PFSK-1 (cell line): Measurements from ENCODE around the gene MEGF10.

Source experiments
- FOXP2 ChIP-seq: optimal IDR thresholded peaks from 2 replicates; pipeline ENCODE3; 2011; ENCODE audit warnings: borderline replicate concordance, control low read depth, inconsistent platforms; ENCODE audit not compliant: insufficient read depth; ENCODE audit errors: extremely low read length, extremely low read depth
- POLR2AphosphoS5 ChIP-seq: IDR thresholded peaks from 2 replicates; pipeline ENCODE4 v1.6.1; 2012; ENCODE audit warnings: low read depth, mild to moderate bottlenecking, control low read depth, low read length, moderate library complexity
- REST ChIP-seq, 2 experiments: IDR thresholded peaks; 2 replicates each; pipeline versions ENCODE4 v1.6.1 to v1.8.0; 2011 to 2012; ENCODE audit warnings: low read depth in 2 of 2, low read length in 2 of 2, control low read depth in 1 of 2, inconsistent platforms in 1 of 2, mild to moderate bottlenecking in 1 of 2, moderate library complexity in 1 of 2; ENCODE audit not compliant: insufficient read depth in 1 of 2
- SIN3A ChIP-seq: IDR thresholded peaks from 2 replicates; pipeline ENCODE4 v1.6.1; 2012; ENCODE audit warnings: mild to moderate bottlenecking, low read length, moderate library complexity, borderline replicate concordance; ENCODE audit not compliant: insufficient read depth
- TAF1 ChIP-seq: IDR thresholded peaks from 2 replicates; pipeline ENCODE4 v1.6.1; 2012; ENCODE audit warnings: low read length, control low read depth, borderline replicate concordance; ENCODE audit not compliant: insufficient read depth

Gene MEGF10

GRCh38 chr5:127303404-127303803 lies 12.8 kb downstream of the MEGF10 start:
- TF ChIP-seq SIN3A (no peak), REST (IDR thresholded peaks at IDR 0.05; ENCODE audit: insufficient read depth in 1 of 2, low read depth in 2 of 2, low read length in 2 of 2) (no peak), POLR2AphosphoS5 (no peak), FOXP2 (no peak), TAF1 (no peak)

GRCh38 chr5:127305493-127305892 lies 14.9 kb downstream of the MEGF10 start:
- no peak for TF ChIP-seq REST (IDR thresholded peaks at IDR 0.05; ENCODE audit: insufficient read depth in 1 of 2, low read depth in 2 of 2, low read length in 2 of 2)

GRCh38 chr5:127306036-127306435 lies 15.4 kb downstream of the MEGF10 start:
- no peak for TF ChIP-seq SIN3A
- TF ChIP-seq POLR2AphosphoS5, result no peak
- TF ChIP-seq TAF1, result no peak
- no peak for TF ChIP-seq REST (IDR thresholded peaks at IDR 0.05; ENCODE audit: insufficient read depth in 1 of 2, low read depth in 2 of 2, low read length in 2 of 2)
- TF ChIP-seq FOXP2, result no peak

GRCh38 chr5:127306647-127307046 lies 16.1 kb downstream of the MEGF10 start:
- no peak for TF ChIP-seq REST (IDR thresholded peaks at IDR 0.05; ENCODE audit: insufficient read depth in 1 of 2, low read depth in 2 of 2, low read length in 2 of 2)
- no peak for TF ChIP-seq FOXP2
- no peak for TF ChIP-seq TAF1
- TF ChIP-seq POLR2AphosphoS5, result no peak

GRCh38 chr5:127307868-127308267 lies 17.3 kb downstream of the MEGF10 start:
- TF ChIP-seq TAF1 (no peak), FOXP2 (no peak), REST (IDR thresholded peaks at IDR 0.05; ENCODE audit: insufficient read depth in 1 of 2, low read depth in 2 of 2, low read length in 2 of 2) (no peak), SIN3A (no peak), POLR2AphosphoS5 (no peak)
